Thyroid gland (tissue), 4 donors: ENCODE data around the gene B4GALNT3.

Experiments
- CTCF ChIP-seq, 6 experiments: fragments of 200-600 bp in 3 of 6; fragments of 450-650 bp in 3 of 6; sonication (generic) in 3 of 6; IDR thresholded peaks; one replicate each; pipeline ENCODE4 v1.5.1; 2016 to 2019; ENCODE audit warnings: antibody characterized with exemption in 6 of 6, mild to moderate bottlenecking in 2 of 6, inconsistent platforms in 1 of 6, moderate library complexity in 1 of 6
- POLR2A ChIP-seq, 2 donors: fragments of 450-650 bp; IDR thresholded peaks; one replicate each; pipeline ENCODE4 v1.6.1; 2017; ENCODE audit warnings: antibody characterized with exemption in 2 of 2, mild to moderate bottlenecking in 2 of 2, moderate library complexity in 1 of 2

GRCh38 chr12:464484-465267 is 4.9 kb downstream of the B4GALNT3 start:
- no peak for TF ChIP-seq CTCF (IDR thresholded peaks at IDR 0.05)
- no peak for TF ChIP-seq POLR2A (IDR thresholded peaks at IDR 0.05)
